ENCODE measurements around the gene KRT1.

Gene KRT1

DNA sequence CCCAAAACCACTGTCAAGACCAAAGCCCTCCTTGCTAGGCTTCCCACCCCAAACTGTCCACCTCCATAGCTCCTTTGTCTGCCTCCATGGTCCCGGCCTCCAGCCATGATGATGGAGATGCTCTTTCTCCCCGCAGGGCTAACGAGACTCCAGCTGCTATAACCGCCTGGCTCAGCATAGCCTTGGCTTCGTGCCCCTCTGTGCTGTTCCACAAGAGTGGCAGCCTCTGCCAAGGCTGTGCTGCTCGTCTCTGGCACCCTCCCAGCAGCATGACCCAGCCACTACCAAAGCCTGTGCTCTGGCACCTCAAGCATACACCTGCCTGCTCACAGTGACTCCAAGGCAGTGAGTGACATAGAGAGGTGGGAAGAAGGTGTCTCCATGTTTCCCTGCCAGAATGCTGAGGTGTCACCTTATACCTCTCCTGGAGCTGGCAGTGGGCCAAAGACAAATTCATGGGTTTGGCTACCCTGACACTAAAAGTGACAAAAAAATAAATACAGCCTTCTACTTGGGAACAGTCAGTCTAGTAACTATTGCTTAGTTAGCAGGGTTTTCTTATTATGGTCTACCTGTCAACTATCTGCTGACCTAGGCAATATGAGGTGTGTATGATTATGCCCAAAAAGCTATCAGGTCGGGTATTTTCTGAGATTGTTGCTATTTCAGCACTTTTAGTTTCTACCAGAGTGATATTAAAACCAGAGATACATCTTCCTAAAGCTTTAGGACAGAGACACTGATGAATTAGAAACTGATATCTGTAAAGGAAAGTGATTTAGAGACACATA is 45.7 kb downstream of the KRT1 start:
- no peak for DNase-seq (ENCODE audit: low read depth)

DNA sequence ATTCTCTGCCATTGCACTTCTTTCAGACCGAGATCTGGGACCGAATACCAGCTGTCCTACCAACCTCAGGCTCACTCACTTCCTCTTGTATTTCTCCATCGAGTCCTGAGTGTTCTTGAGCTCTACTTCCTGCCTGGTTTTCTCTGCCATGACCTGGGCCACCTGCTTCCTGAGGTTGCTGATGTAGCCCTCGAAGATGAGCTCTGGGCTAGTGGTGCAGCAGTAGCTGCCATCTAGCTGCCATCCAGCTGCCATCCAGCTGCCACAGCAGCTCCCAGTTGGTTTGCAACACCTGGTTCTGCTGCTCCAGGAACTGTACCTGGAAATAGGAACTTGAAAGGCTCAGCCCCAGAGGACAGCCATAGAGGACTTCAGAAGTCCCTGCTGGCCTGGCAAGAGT is 46.8 kb downstream of the KRT1 start:
- DNase-seq (ENCODE audit: low read depth), result no peak

DNA sequence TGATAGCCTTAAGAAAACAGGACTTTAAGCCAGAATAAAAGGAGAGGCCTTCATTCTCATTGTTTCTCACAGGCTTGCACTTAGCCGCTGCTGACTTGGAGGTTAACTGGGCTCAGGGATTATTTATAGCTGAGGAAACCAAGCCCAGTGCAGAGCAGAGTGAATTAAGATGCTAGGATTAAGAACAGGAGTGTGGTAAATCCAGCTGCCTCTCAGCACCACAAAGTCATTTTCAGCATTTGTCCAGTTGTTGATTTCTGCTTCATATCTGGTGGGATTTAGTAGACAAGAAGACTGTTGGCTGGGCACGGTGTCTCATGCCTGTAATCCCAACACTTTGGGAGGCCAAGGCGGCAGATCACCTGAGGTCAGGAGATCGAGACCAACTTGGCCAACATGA is 47.6 kb downstream of the KRT1 start:
- no peak for DNase-seq (ENCODE audit: low read depth)

GRCh38 chr12:52631676-52632459 is 48.3 kb downstream of the KRT1 start:
- DNase-seq (ENCODE audit: low read depth), result no peak

DNA sequence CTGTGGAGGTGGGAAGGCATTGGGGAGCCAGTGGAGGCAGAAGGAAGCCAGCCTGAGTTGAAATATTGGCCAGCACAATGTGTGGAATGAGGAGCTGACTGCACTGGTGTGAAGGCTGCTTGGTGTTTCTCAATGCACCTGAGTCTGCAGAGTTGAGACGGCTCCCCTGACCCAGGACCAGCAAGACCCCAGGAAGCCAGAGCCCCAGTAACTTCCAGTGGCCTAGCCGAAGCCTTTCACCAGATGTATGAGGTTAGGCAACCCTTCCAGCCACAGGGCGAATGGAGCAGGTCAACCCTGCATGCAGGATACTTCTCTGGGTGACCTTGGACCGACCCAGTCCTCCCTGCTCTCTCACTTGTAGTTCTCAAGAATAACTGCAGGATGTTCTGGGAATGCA is 48.9 kb downstream of the KRT1 start:
- no peak for DNase-seq (ENCODE audit: low read depth)

DNA sequence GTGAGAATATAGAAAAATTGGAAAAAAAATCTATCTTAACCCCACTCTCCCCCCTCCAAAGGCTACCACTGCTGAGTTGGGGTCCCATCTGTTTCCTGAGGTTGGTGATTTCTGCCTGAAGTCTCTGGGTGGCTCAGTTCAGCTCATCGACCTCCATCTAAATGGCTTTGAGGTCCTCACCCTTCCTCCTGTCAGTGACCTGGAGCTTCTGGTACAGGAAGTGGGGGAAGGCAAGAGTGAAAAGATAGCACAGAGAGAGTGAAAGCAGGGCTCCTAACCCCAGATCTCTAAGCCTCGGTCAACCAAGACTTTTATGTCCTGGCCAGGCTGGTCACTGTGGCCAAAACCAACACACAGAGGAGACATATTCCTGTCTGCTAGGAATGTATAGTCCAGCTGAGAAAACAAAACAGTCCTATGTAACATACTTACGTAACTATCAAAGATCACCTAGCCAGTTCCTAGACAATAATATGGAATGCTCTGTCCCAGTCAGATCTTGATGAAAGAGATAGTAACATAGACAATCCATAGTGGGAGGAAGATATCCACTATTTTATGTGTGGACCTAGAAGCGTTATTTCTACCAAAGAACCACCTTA is 49.5 kb downstream of the KRT1 start:
- DNase-seq (ENCODE audit: low read depth), result no peak

- no peak for DNase-seq (ENCODE audit: low read depth)
These were observed 50.2 kb downstream of the KRT1 start for GRCh38 chr12:52630008-52630500.

DNA sequence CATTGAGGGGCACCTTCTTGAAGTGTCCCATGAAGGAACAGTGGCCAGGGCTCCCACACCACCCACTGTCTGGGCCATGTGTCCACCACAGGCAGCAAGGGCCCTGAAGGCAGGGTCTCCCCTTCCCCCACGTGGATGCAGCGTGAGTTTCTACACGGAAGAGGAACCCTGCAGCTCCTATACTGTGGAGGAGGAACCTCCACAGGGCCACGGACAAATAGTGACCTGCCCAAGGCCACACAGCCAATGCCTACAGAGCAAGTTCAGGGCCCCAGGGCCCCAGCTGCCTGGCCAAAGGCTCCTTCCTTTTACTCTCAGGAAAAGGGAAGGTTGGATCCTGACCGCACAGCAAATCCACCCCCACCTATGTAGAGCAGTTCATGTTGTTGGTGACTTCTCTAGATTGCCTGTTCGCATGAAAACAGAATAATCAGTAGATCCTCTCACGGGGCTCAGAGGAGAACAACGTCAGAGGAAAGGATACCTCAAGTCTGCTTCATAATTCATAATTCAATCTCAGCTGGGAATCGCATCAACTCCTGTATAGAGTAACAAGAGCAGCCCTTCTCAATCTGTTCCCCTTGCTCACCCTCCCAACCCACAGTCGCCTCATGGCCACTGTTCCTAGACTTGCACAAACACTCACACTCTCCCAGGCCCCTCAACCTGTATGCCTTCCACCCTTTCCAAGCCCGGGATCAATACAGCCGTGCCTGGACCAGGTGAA is 50.8 kb downstream of the KRT1 start:
- DNase-seq (ENCODE audit: low read depth), result no peak

DNA sequence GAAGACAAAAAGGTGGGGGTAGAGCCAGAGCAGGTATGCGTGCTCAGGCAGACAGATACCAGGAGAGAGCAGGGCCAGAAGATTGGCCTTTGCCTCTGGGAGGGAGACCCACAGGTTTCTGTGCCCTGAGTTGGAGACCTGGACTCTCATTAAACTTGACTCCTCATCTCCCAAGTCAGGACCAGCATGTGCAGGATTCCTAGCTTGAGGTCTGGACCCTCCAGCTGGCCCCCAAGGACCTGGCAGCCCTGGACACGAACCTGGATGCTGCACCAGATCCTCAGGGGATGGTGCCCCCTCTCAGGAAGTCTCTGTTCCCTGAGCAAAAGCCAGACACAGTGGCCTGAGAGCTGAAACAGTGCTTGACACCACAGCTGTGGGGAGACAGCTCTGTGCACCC is 51.4 kb downstream of the KRT1 start:
- DNase-seq (ENCODE audit: low read depth), result no peak

DNA sequence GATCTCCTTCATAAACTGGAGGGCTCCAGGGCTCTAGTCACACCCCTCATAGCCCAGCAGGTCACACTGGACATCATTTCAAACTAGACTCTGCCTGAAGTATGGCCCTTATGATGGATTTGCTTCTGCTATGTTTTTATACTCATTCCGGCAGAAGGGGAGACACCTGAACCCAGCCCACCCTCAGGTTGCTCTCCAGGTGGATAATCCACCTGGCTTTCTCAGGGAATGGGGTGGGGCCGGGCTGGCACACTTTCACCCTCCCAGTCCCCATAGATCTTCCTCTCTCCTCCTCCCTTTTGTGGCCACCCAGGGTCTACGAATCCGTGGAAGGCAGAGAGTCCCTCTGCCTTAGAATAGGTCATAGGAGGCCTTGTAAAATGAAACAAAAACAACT is 52.1 kb downstream of the KRT1 start:
- no peak for DNase-seq (ENCODE audit: low read depth)

GRCh38 chr12:52627395-52628110 is 52.7 kb downstream of the KRT1 start:
- no peak for DNase-seq (ENCODE audit: low read depth)

All from fibroblast of the conjunctiva (primary cell).